NCI-H1417 treated with DMSO at 0.1 percent for 48 hours (cell line): ENCODE data around the gene SORCS3.

ENCODE experiments used
- DNase-seq: peaks from one replicate; lab custom pipeline; 2025; lab: John Stamatoyannopoulos, UW

The SORCS3 gene

GRCh38 chr10:105185161-105185560 is 544.1 kb downstream of the SORCS3 start:
- no peak for DNase-seq

- DNase-seq: no peak
Observed at GRCh38 chr10:105187243-105187642, 546.2 kb downstream of the SORCS3 start.

- DNase-seq: no peak
Observed at GRCh38 chr10:105188737-105189462, 547.8 kb downstream of the SORCS3 start.

GRCh38 chr10:105189463-105189800 is 548.3 kb downstream of the SORCS3 start:
- DNase-seq: no peak

- DNase-seq: no peak
Observed at GRCh38 chr10:105192146-105192545, 551.1 kb downstream of the SORCS3 start.

GRCh38 chr10:105192861-105193260 is 551.8 kb downstream of the SORCS3 start:
- no peak for DNase-seq

- DNase-seq: no peak
Observed at GRCh38 chr10:105195831-105196230, 554.7 kb downstream of the SORCS3 start.

- no peak for DNase-seq
Observed at GRCh38 chr10:105197598-105198364, 556.7 kb downstream of the SORCS3 start.

- DNase-seq: no peak
Observed at GRCh38 chr10:105206616-105207015, 565.5 kb downstream of the SORCS3 start.

- no peak for DNase-seq
Observed at GRCh38 chr10:105207476-105207995, 566.4 kb downstream of the SORCS3 start.

- DNase-seq: no peak
Observed at GRCh38 chr10:105210546-105210945, 569.5 kb downstream of the SORCS3 start.

GRCh38 chr10:105237685-105238084 is 596.6 kb downstream of the SORCS3 start:
- DNase-seq: no peak

- no peak for DNase-seq
Observed at GRCh38 chr10:105239311-105240219, 598.5 kb downstream of the SORCS3 start.

- no peak for DNase-seq
Observed at GRCh38 chr10:105241254-105241653, 600.2 kb downstream of the SORCS3 start.

- DNase-seq: no peak
Observed at GRCh38 chr10:105243381-105243780, 602.3 kb downstream of the SORCS3 start.

- no peak for DNase-seq
Observed at GRCh38 chr10:105243825-105244224, 602.7 kb downstream of the SORCS3 start.

GRCh38 chr10:105247831-105248499 is 606.9 kb downstream of the SORCS3 start:
- DNase-seq: no peak

GRCh38 chr10:105252911-105253310 is 611.8 kb downstream of the SORCS3 start:
- no peak for DNase-seq

- DNase-seq: no peak
Observed at GRCh38 chr10:105253515-105254212, 612.6 kb downstream of the SORCS3 start.

GRCh38 chr10:105258036-105258673 is 617.1 kb downstream of the SORCS3 start:
- DNase-seq: no peak

- no peak for DNase-seq
Observed at GRCh38 chr10:105258674-105259065, 617.6 kb downstream of the SORCS3 start.
